GM23338 (cell line): Measurements from ENCODE around the gene LRP11. TPM values are rescaled to one million over a fixed set of nuclear protein-coding genes. Genes with fewer than 3 reads are reported as not detected.

Experiments
- ATAC-seq: fragments of 200-7000 bp; cut with Tn5 transposase; 3 replicates; pipeline ENCODE4 v1.9.1; 2020
- DNase-seq: peaks from one replicate; pipeline ENCODE4 v3.0.0-alpha.2; 2015; ENCODE audit warnings: low spot score
- H2AFZ ChIP-seq: fragments of 200-600 bp; sonication (generic); 2 replicates; pipeline ENCODE4 v1.8.0; 2016; ENCODE audit warnings: antibody characterized with exemption, mild to moderate bottlenecking, moderate library complexity
- H3F3A ChIP-seq: fragments of 200-600 bp; sonication (generic); replicated peaks from 2 replicates; pipeline ENCODE4 v1.8.0; 2017; ENCODE audit warnings: antibody characterized with exemption, mixed run types, low read depth
- H3K27ac ChIP-seq: fragments of 200-600 bp; sonication (generic); 2 replicates; pipeline ENCODE4 v1.6.1; 2016; ENCODE audit warnings: low read depth
- H3K27me3 ChIP-seq: fragments of 200-600 bp; sonication (generic); 2 replicates; pipeline ENCODE4 v1.8.0; 2016; ENCODE audit warnings: mild to moderate bottlenecking, mixed run types, moderate library complexity; ENCODE audit not compliant: insufficient read depth
- H3K36me3 ChIP-seq: fragments of 200-600 bp; sonication (generic); 2 replicates; pipeline ENCODE4 v1.8.0; 2016; ENCODE audit warnings: mild to moderate bottlenecking; ENCODE audit not compliant: insufficient read depth
- H3K4me1 ChIP-seq: fragments of 200-600 bp; sonication (generic); 2 replicates; pipeline ENCODE4 v1.8.0; 2016; ENCODE audit warnings: mild to moderate bottlenecking, moderate library complexity; ENCODE audit not compliant: insufficient read depth
- H3K4me2 ChIP-seq: fragments of 200-600 bp; sonication (generic); 2 replicates; pipeline ENCODE4 v1.7.1; 2017; ENCODE audit warnings: mixed run types
- H3K4me3 ChIP-seq: fragments of 200-600 bp; sonication (generic); 2 replicates; pipeline ENCODE4 v1.6.1; 2016; ENCODE audit warnings: mixed run types
- H3K79me2 ChIP-seq: fragments of 200-600 bp; sonication (generic); replicated peaks from 2 replicates; pipeline ENCODE4 v1.8.0; 2017; ENCODE audit warnings: mild to moderate bottlenecking; ENCODE audit not compliant: insufficient read depth
- H3K9me2 ChIP-seq: fragments of 200-600 bp; sonication (generic); 2 replicates; pipeline ENCODE4 v1.8.0; 2017; ENCODE audit not compliant: insufficient read depth
- H4K20me1 ChIP-seq: fragments of 200-600 bp; sonication (generic); replicated peaks from 2 replicates; pipeline ENCODE4 v1.8.0; 2017; ENCODE audit warnings: mild to moderate bottlenecking; ENCODE audit not compliant: insufficient read depth
- H3K27ac Mint-ChIP-seq: 2 replicates; pipeline ENCODE4 v1.8.0; 2020; ENCODE audit warnings: inconsistent platforms, mild to moderate bottlenecking, moderate library complexity, mixed read lengths
- H3K27me3 Mint-ChIP-seq: 3 replicates; pipeline ENCODE4 v1.8.0; 2022; ENCODE audit warnings: low read depth, mild to moderate bottlenecking, moderate library complexity, mixed read lengths, inconsistent platforms; ENCODE audit not compliant: insufficient read depth, poor library complexity
- H3K36me3 Mint-ChIP-seq: 3 replicates; pipeline ENCODE4 v1.8.0; 2021; ENCODE audit warnings: low read depth, mild to moderate bottlenecking, inconsistent platforms, moderate library complexity, mixed read lengths
- H3K4me1 Mint-ChIP-seq: 3 replicates; pipeline ENCODE4 v1.8.0; 2020; ENCODE audit warnings: mild to moderate bottlenecking, inconsistent platforms, mixed read lengths
- H3K4me3 Mint-ChIP-seq: 3 replicates; pipeline ENCODE4 v1.8.0; 2021; ENCODE audit warnings: moderate library complexity, mild to moderate bottlenecking, inconsistent platforms, mixed read lengths
- H3K9me3 Mint-ChIP-seq: 3 replicates; pipeline ENCODE4 v1.8.0; 2020; ENCODE audit warnings: moderate library complexity, mild to moderate bottlenecking, inconsistent platforms, mixed read lengths
- CREB1 ChIP-seq: fragments of 250-450 bp; sonication (Bioruptor Pico); IDR thresholded peaks from 2 replicates; pipeline ENCODE4 v1.5.0; 2020; ENCODE audit warnings: low read depth, mild to moderate bottlenecking, moderate library complexity
- EZH2 ChIP-seq: fragments of 200-600 bp; sonication (generic); IDR thresholded peaks from one replicate; pipeline ENCODE4 v1.8.0; 2017; ENCODE audit warnings: antibody characterized with exemption, mild to moderate bottlenecking, low read depth; ENCODE audit not compliant: unreplicated experiment
- EZH2phosphoT487 ChIP-seq: fragments of 200-600 bp; sonication (generic); IDR thresholded peaks from one replicate; pipeline ENCODE4 v1.8.1; 2018; ENCODE audit warnings: antibody characterized with exemption; ENCODE audit not compliant: unreplicated experiment
- JUNB ChIP-seq: IDR thresholded peaks from one replicate; pipeline ENCODE4 v1.6.1; 2016; ENCODE audit warnings: antibody characterized with exemption; ENCODE audit not compliant: unreplicated experiment
- POLR2AphosphoS5 ChIP-seq: IDR thresholded peaks from 2 replicates; pipeline ENCODE4 v1.6.1; 2016; ENCODE audit warnings: antibody characterized with exemption, low read depth
- STAT1 ChIP-seq: IDR thresholded peaks from one replicate; pipeline ENCODE4 v1.6.1; 2016; ENCODE audit warnings: antibody characterized with exemption; ENCODE audit not compliant: unreplicated experiment
- ZNF114 ChIP-seq: fragments of 250-450 bp; sonication (Bioruptor Pico); IDR thresholded peaks from 2 replicates; pipeline ENCODE4 v1.5.0; 2020; ENCODE audit warnings: mild to moderate bottlenecking, moderate library complexity
- ZNF331 ChIP-seq: fragments of 250-450 bp; sonication (Bioruptor Pico); IDR thresholded peaks from 2 replicates; pipeline ENCODE4 v1.5.0; 2020; ENCODE audit warnings: low read depth, mild to moderate bottlenecking, moderate library complexity
- polyA plus RNA-seq: library from polyadenylated mRNA; unstranded; fragments of >200 nt; fragmentation: Nextera tagmentation; extraction: Ambion mirVana; gene quantifications from 2 replicates; pipeline ENCODE4 v1.2.1, GENCODE V29; 2016
- total RNA-seq: library from RNA; depleted of rRNA; stranded (reverse); fragments of >200 nt; shearing (Covaris generic); gene quantifications from 2 replicates; pipeline ENCODE4 v1.2.3, GENCODE V29; 2014
- TF ChIP-seq, protein P1 (sequence below): IDR thresholded peaks from one replicate; pipeline ENCODE4 v1.6.1; 2018; ENCODE audit warnings: antibody characterized with exemption; ENCODE audit not compliant: unreplicated experiment
- TF ChIP-seq, protein P2 (sequence below), 2 experiments: fragments of 200-600 bp in 1 of 2; sonication (generic) in 1 of 2; conservative IDR thresholded peaks; 2 replicates each; pipeline versions ENCODE4 v1.5.1 to v1.6.1; 2016 to 2017; ENCODE audit warnings: antibody characterized with exemption in 2 of 2, low read depth in 2 of 2, mild to moderate bottlenecking in 2 of 2, moderate library complexity in 1 of 2
- TF ChIP-seq, protein P3 (sequence below): fragments of 250-450 bp; sonication (Bioruptor Pico); IDR thresholded peaks from 2 replicates; pipeline ENCODE4 v1.5.0; 2020; ENCODE audit warnings: mild to moderate bottlenecking, moderate library complexity
- TF ChIP-seq, protein P4 (sequence below): IDR thresholded peaks from 2 replicates; pipeline ENCODE4 v1.6.1; 2016; ENCODE audit warnings: antibody characterized with exemption

LRP11 gene
- total and polyA plus RNA-seq, 2 experiments from 2014 or later = 10.8 to 37.1 TPM

DNA sequence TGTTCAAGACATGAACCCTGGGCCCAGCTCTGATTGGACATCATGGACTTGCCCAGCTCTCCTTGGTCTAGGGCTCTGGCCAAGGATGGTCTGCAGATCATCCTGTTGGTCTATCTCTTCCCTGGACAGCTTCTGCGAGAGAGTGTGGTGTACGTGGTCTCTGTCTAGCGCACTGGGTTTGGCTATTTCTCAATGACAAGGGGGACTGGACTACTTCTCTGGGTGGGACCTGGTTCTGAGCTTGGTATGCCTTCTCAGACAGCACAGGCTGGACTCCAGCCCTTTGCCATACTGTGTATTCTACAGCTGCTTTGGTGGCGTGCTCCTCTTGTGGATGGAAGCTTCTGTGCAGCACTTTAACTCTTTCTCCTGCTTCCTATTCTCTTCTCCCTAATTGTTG lies 42.2 kb upstream of the LRP11 start (continued):
- TF ChIP-seq, protein P1, sequence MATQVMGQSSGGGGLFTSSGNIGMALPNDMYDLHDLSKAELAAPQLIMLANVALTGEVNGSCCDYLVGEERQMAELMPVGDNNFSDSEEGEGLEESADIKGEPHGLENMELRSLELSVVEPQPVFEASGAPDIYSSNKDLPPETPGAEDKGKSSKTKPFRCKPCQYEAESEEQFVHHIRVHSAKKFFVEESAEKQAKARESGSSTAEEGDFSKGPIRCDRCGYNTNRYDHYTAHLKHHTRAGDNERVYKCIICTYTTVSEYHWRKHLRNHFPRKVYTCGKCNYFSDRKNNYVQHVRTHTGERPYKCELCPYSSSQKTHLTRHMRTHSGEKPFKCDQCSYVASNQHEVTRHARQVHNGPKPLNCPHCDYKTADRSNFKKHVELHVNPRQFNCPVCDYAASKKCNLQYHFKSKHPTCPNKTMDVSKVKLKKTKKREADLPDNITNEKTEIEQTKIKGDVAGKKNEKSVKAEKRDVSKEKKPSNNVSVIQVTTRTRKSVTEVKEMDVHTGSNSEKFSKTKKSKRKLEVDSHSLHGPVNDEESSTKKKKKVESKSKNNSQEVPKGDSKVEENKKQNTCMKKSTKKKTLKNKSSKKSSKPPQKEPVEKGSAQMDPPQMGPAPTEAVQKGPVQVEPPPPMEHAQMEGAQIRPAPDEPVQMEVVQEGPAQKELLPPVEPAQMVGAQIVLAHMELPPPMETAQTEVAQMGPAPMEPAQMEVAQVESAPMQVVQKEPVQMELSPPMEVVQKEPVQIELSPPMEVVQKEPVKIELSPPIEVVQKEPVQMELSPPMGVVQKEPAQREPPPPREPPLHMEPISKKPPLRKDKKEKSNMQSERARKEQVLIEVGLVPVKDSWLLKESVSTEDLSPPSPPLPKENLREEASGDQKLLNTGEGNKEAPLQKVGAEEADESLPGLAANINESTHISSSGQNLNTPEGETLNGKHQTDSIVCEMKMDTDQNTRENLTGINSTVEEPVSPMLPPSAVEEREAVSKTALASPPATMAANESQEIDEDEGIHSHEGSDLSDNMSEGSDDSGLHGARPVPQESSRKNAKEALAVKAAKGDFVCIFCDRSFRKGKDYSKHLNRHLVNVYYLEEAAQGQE = no peak
- TF ChIP-seq ZNF114 (CRISPR knock-in tag) (no peak), POLR2AphosphoS5 (no peak)

DNA sequence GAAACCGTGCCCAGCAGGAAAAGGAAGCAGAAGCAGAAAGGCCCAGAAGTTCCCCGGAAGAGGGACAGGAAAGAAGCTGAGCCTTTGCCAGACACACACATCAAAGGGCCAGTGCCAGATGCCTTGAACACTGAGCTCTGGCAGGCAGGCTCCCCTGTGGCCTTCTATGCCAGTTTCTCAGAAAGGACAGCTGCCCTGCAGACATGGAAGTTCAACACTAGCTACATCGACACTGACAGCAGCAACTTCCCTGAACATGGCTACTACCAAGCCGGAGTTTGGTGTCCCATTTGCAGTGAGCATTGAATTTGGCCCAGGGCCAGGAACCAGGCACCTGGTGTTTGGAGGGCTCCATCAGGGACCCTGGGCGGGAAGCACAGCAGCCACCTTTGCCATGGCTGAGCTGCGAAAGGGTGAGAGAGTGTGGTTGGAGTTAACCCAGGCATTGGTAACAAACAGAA lies 41.8 kb upstream of the LRP11 start:
- Histone ChIP-seq H3F3A (no peaks in the 10 kb centered on the region), H3K9me2 (no peaks in the 10 kb centered on the region), H3K4me2 (no peak overlapping the region), H3K27me3 (no peaks in the 10 kb centered on the region), H3K36me3 (no peaks in the 10 kb centered on the region; the same call in 1 of the 2 replicates), H2AFZ (no peak overlapping the region), H3K4me1 (no peaks in the 10 kb centered on the region), H3K4me3 (no peak overlapping the region), H4K20me1 (no peaks in the 10 kb centered on the region), H3K27ac (no peak overlapping the region), H3K79me2 (no peaks in the 10 kb centered on the region)
- Mint-ChIP-seq H3K4me1 (no peaks in the 10 kb centered on the region; the same call in 2 of the 3 replicates), H3K9me3 (peaks cover 38% of the 10 kb centered on the region), H3K27me3 (peaks cover 5% of the 10 kb centered on the region), H3K4me3 (no peak overlapping the region), H3K27ac (no peak overlapping the region), H3K36me3 (peaks cover 14% of the 10 kb centered on the region)
- no peak for ATAC-seq
- no peak for DNase-seq
- TF ChIP-seq, protein P2, sequence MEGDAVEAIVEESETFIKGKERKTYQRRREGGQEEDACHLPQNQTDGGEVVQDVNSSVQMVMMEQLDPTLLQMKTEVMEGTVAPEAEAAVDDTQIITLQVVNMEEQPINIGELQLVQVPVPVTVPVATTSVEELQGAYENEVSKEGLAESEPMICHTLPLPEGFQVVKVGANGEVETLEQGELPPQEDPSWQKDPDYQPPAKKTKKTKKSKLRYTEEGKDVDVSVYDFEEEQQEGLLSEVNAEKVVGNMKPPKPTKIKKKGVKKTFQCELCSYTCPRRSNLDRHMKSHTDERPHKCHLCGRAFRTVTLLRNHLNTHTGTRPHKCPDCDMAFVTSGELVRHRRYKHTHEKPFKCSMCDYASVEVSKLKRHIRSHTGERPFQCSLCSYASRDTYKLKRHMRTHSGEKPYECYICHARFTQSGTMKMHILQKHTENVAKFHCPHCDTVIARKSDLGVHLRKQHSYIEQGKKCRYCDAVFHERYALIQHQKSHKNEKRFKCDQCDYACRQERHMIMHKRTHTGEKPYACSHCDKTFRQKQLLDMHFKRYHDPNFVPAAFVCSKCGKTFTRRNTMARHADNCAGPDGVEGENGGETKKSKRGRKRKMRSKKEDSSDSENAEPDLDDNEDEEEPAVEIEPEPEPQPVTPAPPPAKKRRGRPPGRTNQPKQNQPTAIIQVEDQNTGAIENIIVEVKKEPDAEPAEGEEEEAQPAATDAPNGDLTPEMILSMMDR (conservative IDR thresholded peaks at IDR 0.05; ENCODE audit: low read depth in 2 of 2) = no peak
- TF ChIP-seq ZNF114 (CRISPR knock-in tag) (no peak), EZH2phosphoT487 (no peak), CREB1 (CRISPR knock-in tag) (no peak), STAT1 (no peak), ZNF331 (CRISPR knock-in tag) (no peak), JUNB (no peak), EZH2 (no peak)
- TF ChIP-seq, protein P3, sequence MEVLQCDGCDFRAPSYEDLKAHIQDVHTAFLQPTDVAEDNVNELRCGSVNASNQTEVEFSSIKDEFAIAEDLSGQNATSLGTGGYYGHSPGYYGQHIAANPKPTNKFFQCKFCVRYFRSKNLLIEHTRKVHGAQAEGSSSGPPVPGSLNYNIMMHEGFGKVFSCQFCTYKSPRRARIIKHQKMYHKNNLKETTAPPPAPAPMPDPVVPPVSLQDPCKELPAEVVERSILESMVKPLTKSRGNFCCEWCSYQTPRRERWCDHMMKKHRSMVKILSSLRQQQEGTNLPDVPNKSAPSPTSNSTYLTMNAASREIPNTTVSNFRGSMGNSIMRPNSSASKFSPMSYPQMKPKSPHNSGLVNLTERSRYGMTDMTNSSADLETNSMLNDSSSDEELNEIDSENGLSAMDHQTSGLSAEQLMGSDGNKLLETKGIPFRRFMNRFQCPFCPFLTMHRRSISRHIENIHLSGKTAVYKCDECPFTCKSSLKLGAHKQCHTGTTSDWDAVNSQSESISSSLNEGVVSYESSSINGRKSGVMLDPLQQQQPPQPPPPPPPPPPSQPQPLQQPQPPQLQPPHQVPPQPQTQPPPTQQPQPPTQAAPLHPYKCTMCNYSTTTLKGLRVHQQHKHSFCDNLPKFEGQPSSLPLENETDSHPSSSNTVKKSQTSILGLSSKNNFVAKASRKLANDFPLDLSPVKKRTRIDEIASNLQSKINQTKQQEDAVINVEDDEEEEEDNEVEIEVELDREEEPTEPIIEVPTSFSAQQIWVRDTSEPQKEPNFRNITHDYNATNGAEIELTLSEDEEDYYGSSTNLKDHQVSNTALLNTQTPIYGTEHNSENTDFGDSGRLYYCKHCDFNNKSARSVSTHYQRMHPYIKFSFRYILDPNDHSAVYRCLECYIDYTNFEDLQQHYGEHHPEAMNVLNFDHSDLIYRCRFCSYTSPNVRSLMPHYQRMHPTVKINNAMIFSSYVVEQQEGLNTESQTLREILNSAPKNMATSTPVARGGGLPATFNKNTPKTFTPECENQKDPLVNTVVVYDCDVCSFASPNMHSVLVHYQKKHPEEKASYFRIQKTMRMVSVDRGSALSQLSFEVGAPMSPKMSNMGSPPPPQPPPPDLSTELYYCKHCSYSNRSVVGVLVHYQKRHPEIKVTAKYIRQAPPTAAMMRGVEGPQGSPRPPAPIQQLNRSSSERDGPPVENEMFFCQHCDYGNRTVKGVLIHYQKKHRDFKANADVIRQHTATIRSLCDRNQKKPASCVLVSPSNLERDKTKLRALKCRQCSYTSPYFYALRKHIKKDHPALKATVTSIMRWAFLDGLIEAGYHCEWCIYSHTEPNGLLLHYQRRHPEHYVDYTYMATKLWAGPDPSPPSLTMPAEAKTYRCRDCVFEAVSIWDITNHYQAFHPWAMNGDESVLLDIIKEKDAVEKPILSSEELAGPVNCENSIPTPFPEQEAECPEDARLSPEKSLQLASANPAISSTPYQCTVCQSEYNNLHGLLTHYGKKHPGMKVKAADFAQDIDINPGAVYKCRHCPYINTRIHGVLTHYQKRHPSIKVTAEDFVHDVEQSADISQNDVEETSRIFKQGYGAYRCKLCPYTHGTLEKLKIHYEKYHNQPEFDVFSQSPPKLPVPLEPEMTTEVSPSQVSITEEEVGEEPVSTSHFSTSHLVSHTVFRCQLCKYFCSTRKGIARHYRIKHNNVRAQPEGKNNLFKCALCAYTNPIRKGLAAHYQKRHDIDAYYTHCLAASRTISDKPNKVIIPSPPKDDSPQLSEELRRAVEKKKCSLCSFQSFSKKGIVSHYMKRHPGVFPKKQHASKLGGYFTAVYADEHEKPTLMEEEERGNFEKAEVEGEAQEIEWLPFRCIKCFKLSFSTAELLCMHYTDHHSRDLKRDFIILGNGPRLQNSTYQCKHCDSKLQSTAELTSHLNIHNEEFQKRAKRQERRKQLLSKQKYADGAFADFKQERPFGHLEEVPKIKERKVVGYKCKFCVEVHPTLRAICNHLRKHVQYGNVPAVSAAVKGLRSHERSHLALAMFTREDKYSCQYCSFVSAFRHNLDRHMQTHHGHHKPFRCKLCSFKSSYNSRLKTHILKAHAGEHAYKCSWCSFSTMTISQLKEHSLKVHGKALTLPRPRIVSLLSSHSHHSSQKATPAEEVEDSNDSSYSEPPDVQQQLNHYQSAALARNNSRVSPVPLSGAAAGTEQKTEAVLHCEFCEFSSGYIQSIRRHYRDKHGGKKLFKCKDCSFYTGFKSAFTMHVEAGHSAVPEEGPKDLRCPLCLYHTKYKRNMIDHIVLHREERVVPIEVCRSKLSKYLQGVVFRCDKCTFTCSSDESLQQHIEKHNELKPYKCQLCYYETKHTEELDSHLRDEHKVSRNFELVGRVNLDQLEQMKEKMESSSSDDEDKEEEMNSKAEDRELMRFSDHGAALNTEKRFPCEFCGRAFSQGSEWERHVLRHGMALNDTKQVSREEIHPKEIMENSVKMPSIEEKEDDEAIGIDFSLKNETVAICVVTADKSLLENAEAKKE (CRISPR knock-in tag) = no peak
- TF ChIP-seq, protein P4, sequence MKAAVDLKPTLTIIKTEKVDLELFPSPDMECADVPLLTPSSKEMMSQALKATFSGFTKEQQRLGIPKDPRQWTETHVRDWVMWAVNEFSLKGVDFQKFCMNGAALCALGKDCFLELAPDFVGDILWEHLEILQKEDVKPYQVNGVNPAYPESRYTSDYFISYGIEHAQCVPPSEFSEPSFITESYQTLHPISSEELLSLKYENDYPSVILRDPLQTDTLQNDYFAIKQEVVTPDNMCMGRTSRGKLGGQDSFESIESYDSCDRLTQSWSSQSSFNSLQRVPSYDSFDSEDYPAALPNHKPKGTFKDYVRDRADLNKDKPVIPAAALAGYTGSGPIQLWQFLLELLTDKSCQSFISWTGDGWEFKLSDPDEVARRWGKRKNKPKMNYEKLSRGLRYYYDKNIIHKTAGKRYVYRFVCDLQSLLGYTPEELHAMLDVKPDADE = no peak
